Liver (tissue), 3 donors: ENCODE results near the gene UMAD1.

Experiments
- FOXA2 ChIP-seq: IDR thresholded peaks from 2 replicates; pipeline ENCODE4 v1.6.1; 2016; ENCODE audit warnings: antibody characterized with exemption
- GABPA ChIP-seq, 2 donors: IDR thresholded peaks in 1 of 2; conservative IDR thresholded peaks in 1 of 2; 2 replicates each; pipeline ENCODE4 v1.6.1; 2016; ENCODE audit warnings: antibody characterized with exemption in 2 of 2, mild to moderate bottlenecking in 1 of 2, moderate library complexity in 1 of 2
- JUND ChIP-seq, 2 donors: IDR thresholded peaks; 2 replicates each; pipeline ENCODE4 v1.6.1; 2016; ENCODE audit warnings: antibody characterized with exemption in 2 of 2
- NR2F2 ChIP-seq: IDR thresholded peaks from 2 replicates; pipeline ENCODE4 v1.6.1; 2016; ENCODE audit warnings: antibody characterized with exemption
- SP1 ChIP-seq: IDR thresholded peaks from 2 replicates; pipeline ENCODE4 v1.6.1; 2018; ENCODE audit warnings: antibody characterized with exemption, mild to moderate bottlenecking
- TAF1 ChIP-seq: conservative IDR thresholded peaks from 2 replicates; pipeline ENCODE4 v1.6.1; 2016; ENCODE audit warnings: antibody characterized with exemption, mild to moderate bottlenecking
- YY1 ChIP-seq: IDR thresholded peaks from 2 replicates; pipeline ENCODE4 v1.6.1; 2016; ENCODE audit warnings: antibody characterized with exemption, mild to moderate bottlenecking
- TF ChIP-seq, protein P1 (sequence below): IDR thresholded peaks from 2 replicates; pipeline ENCODE4 v1.6.1; 2016; ENCODE audit warnings: antibody characterized with exemption, mild to moderate bottlenecking
- TF ChIP-seq, protein P2 (sequence below): fragments of 150-350 bp; IDR thresholded peaks from 2 replicates; pipeline ENCODE4 v1.5.1; 2017; ENCODE audit warnings: improper control_type of control experiment, low read depth, low read length; ENCODE audit not compliant: missing input control
- TF ChIP-seq, protein P3 (sequence below): IDR thresholded peaks from 2 replicates; pipeline ENCODE4 v1.6.1; 2016; ENCODE audit warnings: antibody characterized with exemption
- TF ChIP-seq, protein P4 (sequence below): IDR thresholded peaks from 2 replicates; pipeline ENCODE4 v1.6.1; 2016; ENCODE audit warnings: antibody characterized with exemption
- donor health status: healthy.
- donor health status: healthy.

DNA sequence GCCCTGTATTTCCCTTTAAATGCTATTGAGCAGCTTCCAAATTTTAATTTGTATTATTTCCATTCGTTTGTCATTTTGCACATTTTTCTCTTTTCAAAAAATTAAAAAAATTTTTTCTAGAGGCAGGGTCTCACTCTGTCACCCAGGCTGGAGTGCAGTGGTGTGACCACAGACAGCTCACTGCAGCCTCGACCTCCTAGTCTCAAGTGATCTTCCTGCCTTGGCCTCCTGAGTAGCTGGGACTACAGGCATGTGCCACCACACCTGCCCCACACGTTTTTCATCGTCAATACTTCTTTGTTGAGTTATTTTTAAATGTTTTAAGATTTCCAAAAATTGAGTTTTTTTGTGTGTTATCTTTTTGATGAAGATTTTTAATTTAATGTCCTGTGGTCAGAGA is 73.2 kb downstream of the UMAD1 start:
- TF ChIP-seq, protein P1, sequence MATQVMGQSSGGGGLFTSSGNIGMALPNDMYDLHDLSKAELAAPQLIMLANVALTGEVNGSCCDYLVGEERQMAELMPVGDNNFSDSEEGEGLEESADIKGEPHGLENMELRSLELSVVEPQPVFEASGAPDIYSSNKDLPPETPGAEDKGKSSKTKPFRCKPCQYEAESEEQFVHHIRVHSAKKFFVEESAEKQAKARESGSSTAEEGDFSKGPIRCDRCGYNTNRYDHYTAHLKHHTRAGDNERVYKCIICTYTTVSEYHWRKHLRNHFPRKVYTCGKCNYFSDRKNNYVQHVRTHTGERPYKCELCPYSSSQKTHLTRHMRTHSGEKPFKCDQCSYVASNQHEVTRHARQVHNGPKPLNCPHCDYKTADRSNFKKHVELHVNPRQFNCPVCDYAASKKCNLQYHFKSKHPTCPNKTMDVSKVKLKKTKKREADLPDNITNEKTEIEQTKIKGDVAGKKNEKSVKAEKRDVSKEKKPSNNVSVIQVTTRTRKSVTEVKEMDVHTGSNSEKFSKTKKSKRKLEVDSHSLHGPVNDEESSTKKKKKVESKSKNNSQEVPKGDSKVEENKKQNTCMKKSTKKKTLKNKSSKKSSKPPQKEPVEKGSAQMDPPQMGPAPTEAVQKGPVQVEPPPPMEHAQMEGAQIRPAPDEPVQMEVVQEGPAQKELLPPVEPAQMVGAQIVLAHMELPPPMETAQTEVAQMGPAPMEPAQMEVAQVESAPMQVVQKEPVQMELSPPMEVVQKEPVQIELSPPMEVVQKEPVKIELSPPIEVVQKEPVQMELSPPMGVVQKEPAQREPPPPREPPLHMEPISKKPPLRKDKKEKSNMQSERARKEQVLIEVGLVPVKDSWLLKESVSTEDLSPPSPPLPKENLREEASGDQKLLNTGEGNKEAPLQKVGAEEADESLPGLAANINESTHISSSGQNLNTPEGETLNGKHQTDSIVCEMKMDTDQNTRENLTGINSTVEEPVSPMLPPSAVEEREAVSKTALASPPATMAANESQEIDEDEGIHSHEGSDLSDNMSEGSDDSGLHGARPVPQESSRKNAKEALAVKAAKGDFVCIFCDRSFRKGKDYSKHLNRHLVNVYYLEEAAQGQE, result no peak
- TF ChIP-seq SP1, result no peak
- TF ChIP-seq, protein P2, sequence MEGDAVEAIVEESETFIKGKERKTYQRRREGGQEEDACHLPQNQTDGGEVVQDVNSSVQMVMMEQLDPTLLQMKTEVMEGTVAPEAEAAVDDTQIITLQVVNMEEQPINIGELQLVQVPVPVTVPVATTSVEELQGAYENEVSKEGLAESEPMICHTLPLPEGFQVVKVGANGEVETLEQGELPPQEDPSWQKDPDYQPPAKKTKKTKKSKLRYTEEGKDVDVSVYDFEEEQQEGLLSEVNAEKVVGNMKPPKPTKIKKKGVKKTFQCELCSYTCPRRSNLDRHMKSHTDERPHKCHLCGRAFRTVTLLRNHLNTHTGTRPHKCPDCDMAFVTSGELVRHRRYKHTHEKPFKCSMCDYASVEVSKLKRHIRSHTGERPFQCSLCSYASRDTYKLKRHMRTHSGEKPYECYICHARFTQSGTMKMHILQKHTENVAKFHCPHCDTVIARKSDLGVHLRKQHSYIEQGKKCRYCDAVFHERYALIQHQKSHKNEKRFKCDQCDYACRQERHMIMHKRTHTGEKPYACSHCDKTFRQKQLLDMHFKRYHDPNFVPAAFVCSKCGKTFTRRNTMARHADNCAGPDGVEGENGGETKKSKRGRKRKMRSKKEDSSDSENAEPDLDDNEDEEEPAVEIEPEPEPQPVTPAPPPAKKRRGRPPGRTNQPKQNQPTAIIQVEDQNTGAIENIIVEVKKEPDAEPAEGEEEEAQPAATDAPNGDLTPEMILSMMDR, result no peak
- no peak for TF ChIP-seq GABPA (IDR thresholded peaks at IDR 0.05 in 1 of 2, conservative IDR thresholded peaks at IDR 0.05 in 1 of 2)
- no peak for TF ChIP-seq YY1
- TF ChIP-seq, protein P3, sequence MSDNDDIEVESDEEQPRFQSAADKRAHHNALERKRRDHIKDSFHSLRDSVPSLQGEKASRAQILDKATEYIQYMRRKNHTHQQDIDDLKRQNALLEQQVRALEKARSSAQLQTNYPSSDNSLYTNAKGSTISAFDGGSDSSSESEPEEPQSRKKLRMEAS, result no peak
- no peak for TF ChIP-seq TAF1
- no peak for TF ChIP-seq JUND (IDR thresholded peaks at IDR 0.05)
- TF ChIP-seq, protein P4, sequence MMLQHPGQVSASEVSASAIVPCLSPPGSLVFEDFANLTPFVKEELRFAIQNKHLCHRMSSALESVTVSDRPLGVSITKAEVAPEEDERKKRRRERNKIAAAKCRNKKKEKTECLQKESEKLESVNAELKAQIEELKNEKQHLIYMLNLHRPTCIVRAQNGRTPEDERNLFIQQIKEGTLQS, result no peak
- TF ChIP-seq FOXA2, result no peak
- TF ChIP-seq NR2F2, result no peak
